Hepatocyte (in vitro differentiated cells): ENCODE results near the gene PCNT. TPM values are rescaled to one million over a fixed set of nuclear protein-coding genes. Genes with fewer than 3 reads are reported as not detected.

Experiments used
- DNase-seq: peaks from one replicate; pipeline ENCODE4 v3.0.0-alpha.2; 2016; ENCODE audit warnings: low spot score
- H2AFZ ChIP-seq: fragments of 200-600 bp; sonication (generic); 2 replicates; pipeline ENCODE4 v1.6.0; 2016; ENCODE audit warnings: antibody characterized with exemption, mild to moderate bottlenecking
- H3K27ac ChIP-seq: fragments of 200-600 bp; sonication (generic); 2 replicates; pipeline ENCODE4 v1.5.1; 2016; ENCODE audit warnings: mild to moderate bottlenecking
- H3K27me3 ChIP-seq: fragments of 200-600 bp; sonication (generic); 2 replicates; pipeline ENCODE4 v1.6.1; 2016
- H3K36me3 ChIP-seq: fragments of 200-600 bp; sonication (generic); replicated peaks from 2 replicates; pipeline ENCODE4 v1.5.1; 2016; ENCODE audit warnings: low read depth; ENCODE audit not compliant: insufficient read depth
- H3K4me1 ChIP-seq: fragments of 200-600 bp; sonication (generic); 2 replicates; pipeline ENCODE4 v1.5.1; 2016; ENCODE audit warnings: mild to moderate bottlenecking, moderate library complexity; ENCODE audit not compliant: insufficient read depth
- H3K4me2 ChIP-seq: fragments of 200-600 bp; sonication (generic); 2 replicates; pipeline ENCODE4 v1.6.0; 2016
- H3K4me3 ChIP-seq: fragments of 200-600 bp; sonication (generic); 2 replicates; pipeline ENCODE4 v1.5.1; 2016; ENCODE audit warnings: mild to moderate bottlenecking
- H3K79me2 ChIP-seq: fragments of 200-600 bp; sonication (generic); 2 replicates; pipeline ENCODE4 v1.6.0; 2017; ENCODE audit warnings: mild to moderate bottlenecking
- H3K9me2 ChIP-seq: fragments of 200-600 bp; sonication (generic); replicated peaks from 2 replicates; pipeline ENCODE4 v1.6.0; 2017; ENCODE audit warnings: mild to moderate bottlenecking; ENCODE audit not compliant: insufficient read depth
- H3K9me3 ChIP-seq: fragments of 200-600 bp; sonication (generic); 2 replicates; pipeline ENCODE4 v1.5.1; 2016; ENCODE audit warnings: low read depth, mild to moderate bottlenecking
- H4K20me1 ChIP-seq: fragments of 200-600 bp; sonication (generic); 2 replicates; pipeline ENCODE4 v1.6.0; 2016; ENCODE audit warnings: mild to moderate bottlenecking; ENCODE audit not compliant: insufficient read depth, poor library complexity, severe bottlenecking
- CTCF ChIP-seq: fragments of 200-600 bp; sonication (generic); IDR thresholded peaks from 2 replicates; pipeline ENCODE4 v1.5.1; 2016; ENCODE audit warnings: antibody characterized with exemption, mild to moderate bottlenecking; ENCODE audit not compliant: poor library complexity
- EZH2 ChIP-seq: fragments of 200-600 bp; sonication (generic); IDR thresholded peaks from 2 replicates; pipeline ENCODE4 v1.6.1; 2016; ENCODE audit warnings: antibody characterized with exemption, mild to moderate bottlenecking, borderline replicate concordance
- EZH2phosphoT487 ChIP-seq: fragments of 200-600 bp; sonication (generic); IDR thresholded peaks from one replicate; pipeline ENCODE4 v1.6.1; 2018; ENCODE audit warnings: antibody characterized with exemption, mild to moderate bottlenecking, low read depth, moderate library complexity; ENCODE audit not compliant: unreplicated experiment, severe bottlenecking
- WGBS: methylation state at CpG from one replicate; pipeline ENCODE4 v1.1.6; 2016; ENCODE audit warnings: low lambda C conversion rate; ENCODE audit errors: missing lambda C conversion rate; 5-methylcytosine and 5-hydroxymethylcytosine counted together
- polyA plus RNA-seq: library from polyadenylated mRNA; unstranded; fragments of >200 nt; fragmentation: Nextera tagmentation; extraction: Ambion mirVana; gene quantifications from 2 replicates; pipeline ENCODE4 v1.2.1, GENCODE V29; 2016
- total RNA-seq: library from RNA; depleted of rRNA; stranded (reverse); fragments of >200 nt; gene quantifications from 2 replicates; pipeline ENCODE4 v1.2.3, GENCODE V29; 2014

PCNT gene
- total and polyA plus RNA-seq, 2 experiments from 2014 or later = 11.5 to 14.3 TPM

GRCh38 chr21:46346296-46347202 is 22.6 kb downstream of the PCNT start:
- Histone ChIP-seq H3K4me3 (no peak overlapping the region), H3K4me2 (no peak overlapping the region), H3K9me2 (no peaks in the 10 kb centered on the region), H3K4me1 (no peaks in the 10 kb centered on the region), H3K36me3 (no peaks in the 10 kb centered on the region), H3K27ac (no peak overlapping the region), H3K27me3 (no peaks in the 10 kb centered on the region), H3K9me3 (no peaks in the 10 kb centered on the region), H4K20me1 (no peaks in the 10 kb centered on the region), H3K79me2 (peaks cover 11% of the 10 kb centered on the region), H2AFZ (no peak overlapping the region)
- no peak for DNase-seq
- TF ChIP-seq EZH2phosphoT487 = no peak
- no peak for TF ChIP-seq EZH2
- no peak for TF ChIP-seq CTCF
- WGBS = 94% methylated on average over 30 of the region's 34 CpGs

- no peaks in the 10 kb centered on the region for H3K36me3 ChIP-seq
- no peak overlapping the region for H2AFZ ChIP-seq
- no peaks in the 10 kb centered on the region for H3K9me3 ChIP-seq
- peaks cover 6% of the 10 kb centered on the region for H3K79me2 ChIP-seq
- WGBS = 95% methylated on average over 10 of the region's 10 CpGs
- H3K27me3 ChIP-seq = no peaks in the 10 kb centered on the region
- no peak for TF ChIP-seq EZH2phosphoT487
- no peak for TF ChIP-seq EZH2
- no peak for TF ChIP-seq CTCF
- no peaks in the 10 kb centered on the region for H3K4me1 ChIP-seq
- H3K27ac ChIP-seq = no peak overlapping the region
- H3K9me2 ChIP-seq = no peaks in the 10 kb centered on the region
- H4K20me1 ChIP-seq = no peaks in the 10 kb centered on the region
- H3K4me2 ChIP-seq = no peak overlapping the region
- no peak for DNase-seq
- H3K4me3 ChIP-seq = no peak overlapping the region
These were observed 23.2 kb downstream of the PCNT start for GRCh38 chr21:46347203-46347550.

- WGBS = 95% methylated on average over 12 of the region's 12 CpGs
- H3K79me2 ChIP-seq = peaks cover 2% of the 10 kb centered on the region
- H2AFZ ChIP-seq = no peak overlapping the region
- TF ChIP-seq CTCF (no peak), EZH2phosphoT487 (no peak), EZH2 (no peak)
- H3K9me2 ChIP-seq = no peaks in the 10 kb centered on the region
- DNase-seq = no peak
- H3K36me3 ChIP-seq = no peaks in the 10 kb centered on the region
- no peaks in the 10 kb centered on the region for H4K20me1 ChIP-seq
- no peaks in the 10 kb centered on the region for H3K4me1 ChIP-seq
- no peak overlapping the region for H3K4me3 ChIP-seq
- no peak overlapping the region for H3K4me2 ChIP-seq
- no peaks in the 10 kb centered on the region for H3K9me3 ChIP-seq
- H3K27ac ChIP-seq = no peak overlapping the region
- no peaks in the 10 kb centered on the region for H3K27me3 ChIP-seq
These were observed 23.9 kb downstream of the PCNT start for GRCh38 chr21:46347791-46348381.
